T-helper 2 cell treated with Interferon-gamma antibody and Interleukin-4, amounts not matched to agents 5 μg/mL and 100 μg/mL, for 36 hours (primary cell): ENCODE data around the gene ZAR1.
A peak's percentile ranks its signal among the peaks of the same experiment; 100 is the strongest.
"Not testable (repeated sequence)": the region's sequence is repeated elsewhere in the genome, so short reads cannot be mapped to it uniquely, and the experiment has no call there.

ENCODE experiments used
- DNase-seq: peaks from one replicate; pipeline ENCODE4 v3.0.0; 2021; ENCODE audit warnings: low spot score
- H3K27ac Mint-ChIP-seq: one replicate; pipeline ENCODE4 v1.8.0; 2021; ENCODE audit warnings: mild to moderate bottlenecking, mixed read lengths
- H3K27me3 Mint-ChIP-seq: one replicate; pipeline ENCODE4 v1.8.0; 2021; ENCODE audit warnings: low read depth, mixed read lengths
- H3K36me3 Mint-ChIP-seq: one replicate; pipeline ENCODE4 v1.8.0; 2021; ENCODE audit warnings: low read depth, mixed read lengths
- H3K4me1 Mint-ChIP-seq: one replicate; pipeline ENCODE4 v1.8.0; 2021; ENCODE audit warnings: low read depth, mixed read lengths
- H3K4me3 Mint-ChIP-seq: one replicate; pipeline ENCODE4 v1.8.0; 2022; ENCODE audit warnings: mild to moderate bottlenecking, moderate library complexity, mixed read lengths
- H3K9me3 Mint-ChIP-seq: one replicate; pipeline ENCODE4 v1.8.0; 2021; ENCODE audit warnings: mixed read lengths

Gene ZAR1, protein sequence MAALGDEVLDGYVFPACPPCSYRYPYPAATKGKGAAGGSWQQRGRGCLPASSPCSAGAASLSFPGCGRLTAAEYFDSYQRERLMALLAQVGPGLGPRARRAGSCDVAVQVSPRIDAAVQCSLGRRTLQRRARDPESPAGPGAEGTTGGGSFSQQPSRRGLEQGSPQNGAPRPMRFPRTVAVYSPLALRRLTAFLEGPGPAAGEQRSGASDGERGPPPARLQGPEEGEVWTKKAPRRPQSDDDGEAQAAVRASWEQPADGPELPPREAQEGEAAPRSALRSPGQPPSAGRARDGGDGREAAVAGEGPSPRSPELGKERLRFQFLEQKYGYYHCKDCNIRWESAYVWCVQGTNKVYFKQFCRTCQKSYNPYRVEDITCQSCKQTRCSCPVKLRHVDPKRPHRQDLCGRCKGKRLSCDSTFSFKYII

DNA sequence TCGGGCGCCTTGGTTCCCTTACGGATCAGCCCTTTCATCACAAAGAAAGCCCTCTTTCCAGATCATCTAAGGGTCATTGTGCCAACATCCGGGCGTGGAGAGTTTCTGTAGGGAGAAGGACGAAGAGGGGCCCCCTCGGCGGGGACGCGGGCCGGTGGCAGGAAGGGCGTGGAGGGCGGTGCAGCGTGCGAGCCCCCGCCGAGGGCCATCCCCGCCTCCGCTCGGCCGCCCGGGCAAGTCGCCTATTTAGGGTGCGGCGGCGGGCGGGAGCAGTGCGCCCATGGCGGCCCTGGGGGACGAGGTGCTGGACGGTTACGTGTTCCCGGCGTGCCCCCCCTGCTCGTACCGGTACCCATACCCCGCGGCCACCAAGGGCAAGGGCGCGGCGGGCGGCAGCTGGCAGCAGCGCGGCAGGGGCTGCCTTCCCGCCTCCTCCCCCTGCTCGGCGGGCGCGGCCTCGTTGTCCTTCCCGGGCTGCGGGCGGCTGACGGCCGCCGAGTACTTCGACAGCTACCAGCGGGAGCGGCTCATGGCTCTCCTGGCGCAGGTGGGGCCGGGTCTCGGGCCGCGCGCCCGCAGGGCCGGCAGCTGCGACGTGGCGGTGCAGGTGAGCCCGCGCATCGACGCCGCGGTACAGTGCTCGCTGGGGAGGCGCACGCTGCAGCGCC, at the start of gene ZAR1:
Gene ZAR1 (plus strand): TSS at position 241 of the 668 bp plus-strand sequence. CDS start 40 bp downstream, at position 281.
- H3K27me3 Mint-ChIP-seq: peaks cover 64% of the 10 kb centered on the region
- no peak within 1 kb of the TSS for H3K27ac Mint-ChIP-seq
- no peaks in the 10 kb centered on the region for H3K36me3 Mint-ChIP-seq
- peak within 1 kb of the TSS; percentile 45 for H3K4me3 Mint-ChIP-seq
- H3K4me1 Mint-ChIP-seq: no peaks in the 10 kb centered on the region
- DNase-seq: no peak
- no peaks in the 10 kb centered on the region for H3K9me3 Mint-ChIP-seq

DNA sequence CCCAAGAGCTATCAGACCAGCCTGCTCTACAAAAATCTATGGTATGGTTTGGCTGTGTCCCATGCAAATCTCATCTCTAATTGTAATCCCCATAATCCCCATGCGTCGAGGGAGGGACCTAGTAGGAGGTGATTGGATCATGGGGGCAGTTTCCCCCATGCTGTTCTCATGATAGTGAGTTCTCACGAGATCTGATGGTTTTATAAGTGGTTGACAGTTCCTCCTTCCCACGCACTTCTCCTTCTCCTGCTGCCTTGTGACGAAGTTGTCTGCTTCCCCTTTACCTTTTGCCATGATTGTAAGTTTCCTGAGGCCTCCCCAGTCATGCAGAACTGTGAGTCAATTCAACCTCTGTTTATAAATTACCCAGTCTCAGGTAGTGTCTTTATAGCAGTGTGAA, 49.1 kb upstream of the ZAR1 start:
- H3K27ac Mint-ChIP-seq: peak overlapping the region; percentile 35
- peaks cover 26% of the 10 kb centered on the region for H3K27me3 Mint-ChIP-seq
- not testable (repeated sequence) for H3K9me3 Mint-ChIP-seq, DNase-seq, H3K36me3 Mint-ChIP-seq, H3K4me3 Mint-ChIP-seq, H3K4me1 Mint-ChIP-seq

DNA sequence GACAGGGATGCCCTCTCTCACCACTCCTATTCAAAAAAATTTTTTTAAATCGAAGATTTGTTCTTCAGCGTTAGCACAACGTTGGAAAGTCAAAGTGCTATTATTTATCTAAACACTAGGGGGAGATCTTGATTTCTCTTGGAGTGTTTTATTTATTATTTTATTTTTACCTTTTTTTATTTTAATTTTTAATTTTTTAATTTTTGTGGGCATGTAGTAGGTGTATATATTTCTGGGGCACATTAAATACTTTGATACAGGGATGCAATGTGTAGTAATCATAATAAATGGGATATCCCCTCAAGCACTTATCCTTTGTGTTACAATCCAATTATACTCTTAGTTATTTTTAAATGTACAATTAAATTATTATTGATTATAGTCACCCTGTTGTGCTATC, 44.3 kb upstream of the ZAR1 start:
- Mint-ChIP-seq H3K4me3 (no peak overlapping the region), H3K9me3 (no peaks in the 10 kb centered on the region), H3K36me3 (no peaks in the 10 kb centered on the region), H3K4me1 (no peaks in the 10 kb centered on the region), H3K27ac (no peak overlapping the region), H3K27me3 (peaks cover 6% of the 10 kb centered on the region)
- DNase-seq: no peak

DNA sequence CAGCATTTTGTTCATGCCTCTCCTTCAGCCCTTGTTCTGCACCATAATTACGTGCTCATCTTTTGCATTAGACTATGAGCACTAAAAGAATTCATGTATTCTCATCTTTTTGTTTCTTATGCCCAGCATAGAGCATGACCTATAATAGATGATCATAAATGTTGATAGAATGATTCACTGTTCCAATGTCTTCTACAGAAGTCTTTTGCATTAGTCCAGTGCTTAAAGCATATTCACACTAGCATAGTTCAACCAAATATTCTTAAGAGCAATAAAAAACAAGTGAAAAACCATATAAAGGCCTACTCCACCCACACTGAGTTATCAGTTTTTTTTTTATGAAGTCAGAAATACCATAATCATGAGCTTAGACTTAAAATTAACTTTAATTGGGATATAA, 43.4 kb upstream of the ZAR1 start:
- no peaks in the 10 kb centered on the region for H3K4me1 Mint-ChIP-seq
- H3K36me3 Mint-ChIP-seq: no peaks in the 10 kb centered on the region
- no peaks in the 10 kb centered on the region for H3K9me3 Mint-ChIP-seq

DNA sequence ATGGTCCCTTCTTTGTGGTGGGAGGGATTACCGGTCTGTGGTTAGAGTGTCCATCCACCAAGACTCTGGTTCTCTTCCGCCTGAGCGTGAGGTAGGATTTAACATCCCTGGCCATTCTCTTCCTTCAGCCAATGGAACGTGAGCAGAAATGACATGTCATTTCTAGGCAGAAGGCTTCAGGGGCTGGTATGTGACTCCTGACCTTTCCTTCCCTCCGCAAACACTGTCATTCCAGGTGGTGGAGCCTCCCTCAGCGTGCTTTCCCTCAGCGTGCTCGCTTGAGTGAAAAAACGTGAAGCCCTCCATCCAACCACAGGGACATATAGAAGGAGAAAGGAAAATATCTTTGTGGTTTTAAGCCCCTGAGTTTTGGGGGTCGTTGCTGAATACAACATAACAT, 40.9 kb upstream of the ZAR1 start:
- Mint-ChIP-seq H3K27me3 (no peaks in the 10 kb centered on the region), H3K4me3 (no peak overlapping the region), H3K9me3 (no peaks in the 10 kb centered on the region), H3K27ac (no peak overlapping the region), H3K36me3 (no peaks in the 10 kb centered on the region), H3K4me1 (no peaks in the 10 kb centered on the region)
- DNase-seq: no peak

More for the DNA sequence above, 43.4 kb upstream of the ZAR1 start:
- H3K4me3 Mint-ChIP-seq: no peak overlapping the region
- DNase-seq: no peak
- H3K27me3 Mint-ChIP-seq: peaks cover 2% of the 10 kb centered on the region
- H3K27ac Mint-ChIP-seq: no peak overlapping the region

DNA sequence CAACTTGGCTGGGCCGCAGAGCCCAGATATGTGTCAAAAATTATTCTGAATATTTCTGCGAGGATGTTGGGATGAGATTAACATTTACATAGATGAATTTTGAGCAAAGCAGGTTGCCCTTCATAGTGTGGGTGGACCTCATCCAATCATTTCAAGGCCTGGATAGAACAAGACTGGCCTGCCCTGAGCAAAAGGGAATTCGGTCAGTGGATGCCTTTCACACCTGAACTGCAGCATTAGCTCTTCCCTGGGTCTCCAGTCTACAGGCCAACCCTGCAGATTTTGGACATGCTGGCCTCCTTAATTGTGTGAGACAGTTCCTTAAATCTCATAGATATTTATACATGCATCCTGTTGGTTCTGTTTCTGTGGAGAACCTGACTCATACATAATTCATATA, 39.3 kb upstream of the ZAR1 start:
- Mint-ChIP-seq H3K27ac (no peak overlapping the region), H3K4me1 (no peaks in the 10 kb centered on the region), H3K27me3 (peaks cover 3% of the 10 kb centered on the region), H3K36me3 (no peaks in the 10 kb centered on the region), H3K9me3 (no peaks in the 10 kb centered on the region), H3K4me3 (no peak overlapping the region)
- DNase-seq: no peak

DNA sequence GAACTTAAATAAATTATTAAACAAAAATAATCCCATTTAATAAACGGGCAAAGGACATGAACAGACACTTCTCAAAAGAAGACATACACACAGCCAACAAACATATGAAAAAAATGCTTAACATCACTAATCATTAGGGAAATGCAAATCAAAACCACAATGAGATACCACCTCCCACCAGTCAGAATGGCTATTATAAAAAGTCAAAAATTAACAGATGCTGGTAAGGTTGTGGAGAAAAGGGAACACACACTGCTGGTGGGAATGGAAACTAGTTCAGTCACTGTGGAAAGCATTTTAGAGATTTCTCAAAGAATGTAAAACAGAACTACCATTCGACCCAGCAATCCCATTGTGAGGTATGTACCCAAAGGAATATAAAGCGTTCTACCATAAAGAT, 38.4 kb upstream of the ZAR1 start:
- H3K9me3 Mint-ChIP-seq, H3K4me1 Mint-ChIP-seq, H3K36me3 Mint-ChIP-seq, H3K27ac Mint-ChIP-seq, H3K27me3 Mint-ChIP-seq, DNase-seq, H3K4me3 Mint-ChIP-seq: not testable (repeated sequence)

DNA sequence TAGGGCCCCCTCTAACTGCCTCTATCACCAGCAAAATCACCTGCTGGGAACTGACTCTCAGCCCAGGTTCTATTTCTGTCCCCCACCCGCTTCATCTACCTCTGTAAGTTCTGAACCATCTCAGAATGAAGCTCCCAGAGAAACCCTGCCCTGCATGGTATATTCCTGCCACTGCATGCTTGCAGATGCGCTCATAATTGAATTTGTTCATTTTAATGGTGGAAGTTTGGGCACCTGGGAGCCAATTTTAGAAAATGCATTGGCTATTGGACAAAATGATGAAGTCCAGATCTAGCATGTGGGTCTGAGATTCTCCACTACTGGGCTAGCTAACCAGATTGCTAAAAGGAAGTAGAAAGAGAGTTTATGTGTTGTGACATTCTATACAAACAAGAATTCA, 35.5 kb upstream of the ZAR1 start:
- Mint-ChIP-seq H3K27ac (no peak overlapping the region), H3K4me1 (no peaks in the 10 kb centered on the region), H3K9me3 (no peaks in the 10 kb centered on the region), H3K27me3 (peaks cover 14% of the 10 kb centered on the region), H3K4me3 (no peak overlapping the region), H3K36me3 (no peaks in the 10 kb centered on the region)
- no peak for DNase-seq

DNA sequence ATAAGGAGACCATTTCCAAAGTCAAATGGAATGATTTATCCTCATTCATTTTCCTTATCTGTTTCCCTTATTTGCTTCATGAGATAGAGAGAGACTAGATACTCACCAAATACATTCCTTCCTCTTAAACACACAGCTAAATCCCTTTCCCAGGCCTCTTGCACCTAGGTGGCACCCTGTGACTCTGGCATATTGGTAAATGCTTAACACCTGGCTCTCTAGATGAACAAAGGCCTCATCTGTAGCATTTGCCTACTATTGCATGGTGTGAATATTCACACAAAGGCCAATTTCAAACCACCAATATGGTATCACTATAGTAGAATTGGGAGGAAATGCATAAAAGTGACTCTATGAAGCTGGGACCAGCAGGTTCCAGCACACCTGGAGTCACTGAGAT, 29.1 kb upstream of the ZAR1 start:
- Mint-ChIP-seq H3K9me3 (no peaks in the 10 kb centered on the region), H3K27ac (no peak overlapping the region), H3K27me3 (peaks cover 12% of the 10 kb centered on the region), H3K4me1 (no peaks in the 10 kb centered on the region), H3K4me3 (no peak overlapping the region), H3K36me3 (no peaks in the 10 kb centered on the region)
- DNase-seq: no peak

DNA sequence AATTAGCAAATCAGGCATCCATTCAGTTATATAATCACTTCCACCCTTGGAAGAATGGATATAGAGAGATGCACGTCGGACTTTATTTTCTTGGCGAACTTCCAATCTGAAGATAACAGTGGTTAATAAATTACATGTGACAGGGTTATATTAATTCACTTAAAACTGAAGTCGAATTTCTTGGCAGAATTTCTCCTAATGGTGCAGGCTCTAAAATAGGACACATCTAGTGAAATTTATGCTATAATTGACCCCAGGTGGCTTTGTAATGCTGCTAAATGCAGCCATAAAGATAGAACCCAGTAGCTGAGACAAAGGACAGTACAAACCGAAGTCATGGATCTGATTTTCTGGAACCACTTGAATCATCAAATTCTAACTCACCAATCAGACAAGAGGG, 27.7 kb upstream of the ZAR1 start:
- H3K9me3 Mint-ChIP-seq: no peaks in the 10 kb centered on the region
- DNase-seq: no peak
- H3K27ac Mint-ChIP-seq: no peak overlapping the region

DNA sequence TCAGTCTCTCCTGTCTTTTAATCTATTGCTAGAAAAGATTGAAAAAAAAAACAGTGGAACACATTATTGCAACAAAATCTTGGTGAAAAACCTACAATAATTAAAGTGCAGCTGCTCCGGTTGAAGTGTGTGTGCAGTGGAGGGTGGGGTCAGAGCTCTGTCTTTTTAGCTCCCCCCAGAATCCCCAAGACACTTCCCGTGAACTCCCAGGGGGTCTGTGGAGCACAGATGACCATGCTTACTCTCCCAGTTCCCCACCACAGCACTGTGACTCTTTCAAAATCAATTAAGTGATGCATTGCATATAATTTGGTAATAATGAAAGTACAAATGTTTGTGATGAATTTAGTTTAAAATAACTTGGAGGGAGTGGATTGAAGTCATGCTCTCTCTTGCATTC, 22.6 kb upstream of the ZAR1 start:
- Mint-ChIP-seq H3K4me1 (no peaks in the 10 kb centered on the region), H3K9me3 (no peaks in the 10 kb centered on the region), H3K4me3 (no peak overlapping the region), H3K27ac (no peak overlapping the region), H3K36me3 (no peaks in the 10 kb centered on the region), H3K27me3 (peaks cover 20% of the 10 kb centered on the region)
- DNase-seq: no peak

More for the DNA sequence above, 27.7 kb upstream of the ZAR1 start:
- no peak overlapping the region for H3K4me3 Mint-ChIP-seq
- peaks cover 7% of the 10 kb centered on the region for H3K27me3 Mint-ChIP-seq
- H3K4me1 Mint-ChIP-seq: no peaks in the 10 kb centered on the region
- no peaks in the 10 kb centered on the region for H3K36me3 Mint-ChIP-seq

DNA sequence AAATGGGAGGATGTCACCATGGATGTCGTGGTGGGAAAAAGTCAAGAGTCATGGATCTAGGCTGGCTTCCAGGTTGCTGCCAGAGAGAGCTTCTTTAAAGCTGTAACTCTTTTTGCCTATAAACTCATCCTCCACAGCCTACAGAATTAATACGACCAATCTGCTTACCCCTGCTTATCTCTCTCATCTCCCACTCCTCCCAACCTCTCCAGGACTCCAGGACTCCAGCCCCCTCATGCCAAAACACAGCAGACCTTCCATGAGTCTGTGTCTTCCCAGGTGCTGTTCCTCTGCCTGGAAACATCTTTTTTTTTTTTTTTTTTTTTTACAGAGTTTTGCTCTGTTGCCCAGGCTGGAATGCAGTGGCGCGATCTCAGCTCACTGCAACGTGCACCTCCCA, 22.2 kb upstream of the ZAR1 start:
- peaks cover 20% of the 10 kb centered on the region for H3K27me3 Mint-ChIP-seq
- H3K9me3 Mint-ChIP-seq: no peaks in the 10 kb centered on the region
- no peak overlapping the region for H3K4me3 Mint-ChIP-seq

DNA sequence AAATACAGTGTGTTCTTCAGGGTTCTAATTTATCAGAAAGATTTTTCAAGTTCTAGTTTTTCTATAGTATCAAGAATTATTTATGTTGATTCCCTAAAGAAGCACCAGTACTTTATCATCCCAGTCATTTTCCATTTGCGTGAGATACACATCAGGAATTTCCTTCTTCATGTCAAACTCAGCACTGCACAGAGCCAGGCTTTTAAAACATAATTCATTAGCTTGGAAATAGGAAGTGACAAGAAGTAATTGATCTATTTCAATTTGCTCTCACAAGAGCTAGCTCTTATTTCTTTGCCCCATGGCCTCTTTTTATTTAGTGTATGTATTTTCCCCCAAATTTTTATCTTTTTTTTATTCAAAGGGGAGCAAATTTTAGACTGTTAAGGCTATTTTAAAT, 19.9 kb upstream of the ZAR1 start:
- peaks cover 28% of the 10 kb centered on the region for H3K27me3 Mint-ChIP-seq
- no peak overlapping the region for H3K27ac Mint-ChIP-seq
- no peaks in the 10 kb centered on the region for H3K4me1 Mint-ChIP-seq
- no peak for DNase-seq
- no peaks in the 10 kb centered on the region for H3K9me3 Mint-ChIP-seq
- no peak overlapping the region for H3K4me3 Mint-ChIP-seq
- H3K36me3 Mint-ChIP-seq: no peaks in the 10 kb centered on the region

More for the DNA sequence above, 22.2 kb upstream of the ZAR1 start:
- Mint-ChIP-seq H3K27ac (no peak overlapping the region), H3K4me1 (no peaks in the 10 kb centered on the region), H3K36me3 (no peaks in the 10 kb centered on the region)
- DNase-seq: no peak

DNA sequence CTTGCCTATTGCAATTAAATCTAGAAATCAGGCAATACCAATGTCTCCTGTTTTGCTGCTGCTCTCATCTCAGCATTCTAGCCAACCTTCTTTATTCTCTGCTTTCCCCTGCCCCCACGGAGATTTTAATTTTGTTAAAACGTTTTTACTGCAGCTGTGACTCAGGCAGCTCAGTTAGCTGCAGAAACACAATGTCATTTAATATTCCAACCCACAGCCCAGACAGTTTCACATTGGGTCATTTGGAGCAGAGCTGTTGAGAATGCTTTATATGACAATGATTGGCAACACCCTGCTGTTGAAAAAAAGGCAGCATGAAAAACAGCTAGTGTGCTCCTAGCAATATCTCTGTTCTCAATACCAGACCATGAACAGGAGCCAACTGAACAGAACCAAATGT, 19.5 kb upstream of the ZAR1 start:
- Mint-ChIP-seq H3K36me3 (no peaks in the 10 kb centered on the region), H3K4me1 (no peaks in the 10 kb centered on the region), H3K9me3 (no peaks in the 10 kb centered on the region), H3K27me3 (peaks cover 29% of the 10 kb centered on the region), H3K4me3 (no peak overlapping the region), H3K27ac (no peak overlapping the region)
- no peak for DNase-seq
